ENCODE results near the gene CD24. TPM values are rescaled to one million over a fixed set of nuclear protein-coding genes. Genes with fewer than 3 reads are reported as not detected.
"Not testable (repeated sequence)": the region's sequence is repeated elsewhere in the genome, so short reads cannot be mapped to it uniquely, and the experiment has no call there.

CD24 gene
- total and polyA plus RNA-seq, 4 donors, result 14.2 to 84.6 (median 14.7) TPM

GRCh38 chr6:107020239-107020638, 45.7 kb upstream of the CD24 start:
- WGBS, result 82% methylated on average over 4 of the region's 4 CpGs
- no peak for DNase-seq (ENCODE audit: low spot score)
- no peaks in the 10 kb centered on the region for H3K9me3 ChIP-seq (ENCODE audit: control insufficient read depth in 4 of 4, low read length in 3 of 4)
- no peaks in the 10 kb centered on the region for H3K4me1 ChIP-seq (ENCODE audit: control insufficient read depth in 4 of 4, insufficient read depth in 4 of 4, low read length in 3 of 4)
- H3K4me3 ChIP-seq (ENCODE audit: low read depth in 1 of 3, low read length in 3 of 3), result no peak overlapping the region
- no peaks in the 10 kb centered on the region for H3K27me3 ChIP-seq (ENCODE audit: control insufficient read depth in 4 of 4, insufficient read depth in 4 of 4, low read length in 3 of 4)
- no peak overlapping the region for H3K27ac ChIP-seq (ENCODE audit: low read depth in 1 of 2, low read length in 2 of 2)
- TF ChIP-seq REST (IDR thresholded peaks at IDR 0.05) (no peak), RAD21 (IDR thresholded peaks at IDR 0.05) (no peak), YY1 (IDR thresholded peaks at IDR 0.05) (no peak), NR2F2 (IDR thresholded peaks at IDR 0.05) (no peak)
- no peak overlapping the region for H3K9ac ChIP-seq (ENCODE audit: low read depth in 1 of 2, low read length in 2 of 2)
- no peaks in the 10 kb centered on the region for H3K36me3 ChIP-seq (ENCODE audit: control insufficient read depth in 4 of 4, insufficient read depth in 3 of 4, low read depth in 1 of 4, low read length in 3 of 4)

- not testable (repeated sequence) for H3K27ac ChIP-seq (ENCODE audit: low read depth in 1 of 2, low read length in 2 of 2); DNase-seq (ENCODE audit: low spot score); H3K36me3 ChIP-seq (ENCODE audit: control insufficient read depth in 4 of 4, insufficient read depth in 3 of 4, low read depth in 1 of 4, low read length in 3 of 4); H3K9ac ChIP-seq (ENCODE audit: low read depth in 1 of 2, low read length in 2 of 2); H3K27me3 ChIP-seq (ENCODE audit: control insufficient read depth in 4 of 4, insufficient read depth in 4 of 4, low read length in 3 of 4); H3K9me3 ChIP-seq (ENCODE audit: control insufficient read depth in 4 of 4, low read length in 3 of 4); H3K4me3 ChIP-seq (ENCODE audit: low read depth in 1 of 3, low read length in 3 of 3); H3K4me1 ChIP-seq (ENCODE audit: control insufficient read depth in 4 of 4, insufficient read depth in 4 of 4, low read length in 3 of 4)
- WGBS, result 70% methylated on average over 8 of the region's 8 CpGs
Observed at GRCh38 chr6:107019628-107020027, 45.1 kb upstream of the CD24 start.

GRCh38 chr6:107019047-107019446, 44.5 kb upstream of the CD24 start:
- Histone ChIP-seq H3K27ac (ENCODE audit: low read depth in 1 of 2, low read length in 2 of 2) (no peak overlapping the region), H3K4me1 (ENCODE audit: control insufficient read depth in 4 of 4, insufficient read depth in 4 of 4, low read length in 3 of 4) (no peaks in the 10 kb centered on the region), H3K27me3 (ENCODE audit: control insufficient read depth in 4 of 4, insufficient read depth in 4 of 4, low read length in 3 of 4) (no peaks in the 10 kb centered on the region), H3K4me3 (ENCODE audit: low read depth in 1 of 3, low read length in 3 of 3) (no peak overlapping the region), H3K36me3 (ENCODE audit: control insufficient read depth in 4 of 4, insufficient read depth in 3 of 4, low read depth in 1 of 4, low read length in 3 of 4) (no peaks in the 10 kb centered on the region), H3K9me3 (ENCODE audit: control insufficient read depth in 4 of 4, low read length in 3 of 4) (no peaks in the 10 kb centered on the region), H3K9ac (ENCODE audit: low read depth in 1 of 2, low read length in 2 of 2) (no peak overlapping the region)
- DNase-seq (ENCODE audit: low spot score), result no peak
- 96% methylated on average over 5 of the region's 5 CpGs for WGBS
- TF ChIP-seq FOXA1 (IDR thresholded peaks at IDR 0.05) (no peak), NR2F2 (IDR thresholded peaks at IDR 0.05) (no peak), RXRA (IDR thresholded peaks at IDR 0.05) (no peak), JUND (IDR thresholded peaks at IDR 0.05) (no peak), ATF3 (IDR thresholded peaks at IDR 0.05) (no peak)

- 54% methylated on average over 2 of the region's 2 CpGs for whole genome bisulfite sequencing
- H3K9me3 ChIP-seq (ENCODE audit: control insufficient read depth in 4 of 4, low read length in 3 of 4), result no peaks in the 10 kb centered on the region
- H3K4me1 ChIP-seq (ENCODE audit: control insufficient read depth in 4 of 4, insufficient read depth in 4 of 4, low read length in 3 of 4), result no peaks in the 10 kb centered on the region
- no peaks in the 10 kb centered on the region for H3K27me3 ChIP-seq (ENCODE audit: control insufficient read depth in 4 of 4, insufficient read depth in 4 of 4, low read length in 3 of 4)
- H3K36me3 ChIP-seq (ENCODE audit: control insufficient read depth in 4 of 4, insufficient read depth in 3 of 4, low read depth in 1 of 4, low read length in 3 of 4), result no peaks in the 10 kb centered on the region
- no peak overlapping the region for H3K9ac ChIP-seq (ENCODE audit: low read depth in 1 of 2, low read length in 2 of 2)
- no peak overlapping the region for H3K4me3 ChIP-seq (ENCODE audit: low read depth in 1 of 3, low read length in 3 of 3)
- no peak for DNase-seq (ENCODE audit: low spot score)
- no peak overlapping the region for H3K27ac ChIP-seq (ENCODE audit: low read depth in 1 of 2, low read length in 2 of 2)
- TF ChIP-seq YY1 (IDR thresholded peaks at IDR 0.05) (no peak), HNF4G (IDR thresholded peaks at IDR 0.05) (no peak), TAF1 (conservative IDR thresholded peaks at IDR 0.05) (no peak), GABPA (IDR thresholded peaks at IDR 0.05 in 1 of 2, conservative IDR thresholded peaks at IDR 0.05 in 1 of 2) (no peak), FOXA1 (IDR thresholded peaks at IDR 0.05) (no peak), CTCF (IDR thresholded peaks at IDR 0.05; ENCODE audit: low read depth, low read length, missing input control) (no peak), EGR1 (IDR thresholded peaks at IDR 0.05; ENCODE audit: low read depth in 2 of 2) (no peak), REST (IDR thresholded peaks at IDR 0.05) (no peak), SP1 (IDR thresholded peaks at IDR 0.05) (no peak), JUND (IDR thresholded peaks at IDR 0.05) (no peak), ATF3 (IDR thresholded peaks at IDR 0.05) (no peak)
Observed at GRCh38 chr6:107009499-107009898, 35.0 kb upstream of the CD24 start.

All from liver (tissue), 9 donors.